Measurements from ENCODE around the gene KCNF1. TPM values are rescaled to one million over a fixed set of nuclear protein-coding genes. Genes with fewer than 3 reads are reported as not detected.

The KCNF1 gene
- total RNA-seq, 1 donor from 2014 or later = not detected

DNA sequence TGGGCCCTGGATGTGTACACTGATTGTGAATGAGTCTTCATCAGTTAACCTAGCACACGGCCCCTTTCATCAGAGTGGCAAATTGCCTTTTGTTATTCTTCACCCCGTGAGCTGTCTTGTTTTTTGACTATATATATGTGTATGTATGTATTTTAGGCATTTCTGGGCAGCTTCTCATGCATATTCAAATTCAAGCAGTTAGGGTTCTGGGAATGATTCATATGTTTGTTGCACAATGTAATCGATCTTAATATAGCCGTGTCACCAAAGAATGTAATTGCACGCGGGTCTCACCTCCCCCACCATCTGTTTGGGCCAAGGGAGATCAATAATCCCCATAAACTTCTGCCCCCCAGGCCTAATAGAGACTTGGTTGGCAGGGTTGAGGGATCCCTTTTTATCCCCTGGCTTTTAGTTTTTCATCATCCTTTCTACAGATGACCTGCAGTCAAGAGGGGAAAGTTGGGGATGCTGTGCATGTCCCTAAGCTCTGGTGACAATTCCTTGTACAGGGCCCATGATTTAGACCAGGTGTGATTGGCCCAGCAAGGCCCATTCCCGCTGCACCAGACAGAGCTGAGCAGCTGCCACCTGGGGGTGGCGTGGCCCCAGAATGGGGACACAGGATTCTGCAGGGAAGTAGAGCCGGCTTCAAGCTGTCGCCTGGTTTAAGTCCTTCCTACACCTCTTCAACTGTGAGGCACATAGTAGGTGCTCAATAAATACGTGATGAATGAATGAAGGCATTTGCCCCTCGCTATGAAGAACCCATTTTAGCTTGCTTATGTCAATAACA lies 19.2 kb downstream of the KCNF1 start:
- H3K9me3 ChIP-seq = no peaks in the 10 kb centered on the region
- intact Hi-C loops (cut with DNase I) = no loop called here
- H3K36me3 ChIP-seq = no peaks in the 10 kb centered on the region
- H3K27me3 ChIP-seq (ENCODE audit: low read depth) = peaks cover 5% of the 10 kb centered on the region
- ATAC-seq = no peak
- TF ChIP-seq, protein P1, sequence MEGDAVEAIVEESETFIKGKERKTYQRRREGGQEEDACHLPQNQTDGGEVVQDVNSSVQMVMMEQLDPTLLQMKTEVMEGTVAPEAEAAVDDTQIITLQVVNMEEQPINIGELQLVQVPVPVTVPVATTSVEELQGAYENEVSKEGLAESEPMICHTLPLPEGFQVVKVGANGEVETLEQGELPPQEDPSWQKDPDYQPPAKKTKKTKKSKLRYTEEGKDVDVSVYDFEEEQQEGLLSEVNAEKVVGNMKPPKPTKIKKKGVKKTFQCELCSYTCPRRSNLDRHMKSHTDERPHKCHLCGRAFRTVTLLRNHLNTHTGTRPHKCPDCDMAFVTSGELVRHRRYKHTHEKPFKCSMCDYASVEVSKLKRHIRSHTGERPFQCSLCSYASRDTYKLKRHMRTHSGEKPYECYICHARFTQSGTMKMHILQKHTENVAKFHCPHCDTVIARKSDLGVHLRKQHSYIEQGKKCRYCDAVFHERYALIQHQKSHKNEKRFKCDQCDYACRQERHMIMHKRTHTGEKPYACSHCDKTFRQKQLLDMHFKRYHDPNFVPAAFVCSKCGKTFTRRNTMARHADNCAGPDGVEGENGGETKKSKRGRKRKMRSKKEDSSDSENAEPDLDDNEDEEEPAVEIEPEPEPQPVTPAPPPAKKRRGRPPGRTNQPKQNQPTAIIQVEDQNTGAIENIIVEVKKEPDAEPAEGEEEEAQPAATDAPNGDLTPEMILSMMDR (IDR thresholded peaks at IDR 0.05) = no peak
- H3K4me3 ChIP-seq = no peak overlapping the region
- no peaks in the 10 kb centered on the region for H3K4me1 ChIP-seq
- no peak overlapping the region for H3K27ac ChIP-seq
- no peak for DNase-seq

DNA sequence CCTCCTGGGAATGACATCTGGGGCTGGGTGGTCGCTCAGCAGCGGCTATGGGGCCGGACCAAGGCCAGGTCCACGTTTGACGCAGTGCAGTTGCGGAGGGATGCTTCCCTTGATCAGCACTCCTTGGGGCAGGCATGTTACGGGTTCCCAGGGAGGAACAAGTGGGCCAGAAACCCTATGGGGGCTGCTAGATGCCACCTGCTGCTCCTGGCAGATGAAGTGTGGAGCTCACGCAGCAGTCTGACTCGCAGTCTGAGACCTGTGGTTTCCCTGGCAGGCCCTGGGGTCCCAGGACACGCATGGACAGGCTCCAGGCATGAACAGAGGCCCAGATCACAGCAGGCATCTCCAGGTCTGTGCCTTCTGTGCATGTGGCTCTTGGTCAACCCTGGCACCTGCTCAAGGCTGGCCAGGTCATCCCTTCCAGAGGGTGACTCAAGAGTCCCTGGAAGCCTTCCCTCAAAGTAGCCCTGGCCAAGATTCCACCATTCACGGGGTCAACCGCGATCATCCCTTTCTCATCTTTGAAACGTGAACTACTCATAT lies 20.0 kb downstream of the KCNF1 start:
- TF ChIP-seq, protein P1 (IDR thresholded peaks at IDR 0.05) = no peak
- intact Hi-C loops (cut with DNase I) = no loop called here
- no peak overlapping the region for H3K4me3 ChIP-seq
- no peak overlapping the region for H3K27ac ChIP-seq
- ATAC-seq (no peak), DNase-seq (no peak)
- H3K4me1 ChIP-seq = no peaks in the 10 kb centered on the region
- no peaks in the 10 kb centered on the region for H3K36me3 ChIP-seq
- no peaks in the 10 kb centered on the region for H3K9me3 ChIP-seq
- peaks cover 5% of the 10 kb centered on the region for H3K27me3 ChIP-seq (ENCODE audit: low read depth)

GRCh38 chr2:10932345-10933151 lies 20.8 kb downstream of the KCNF1 start:
- DNase-seq (no peak), ATAC-seq (peak; percentile 34 to 50)
- TF ChIP-seq, protein P1 (IDR thresholded peaks at IDR 0.05) = no peak
- no peaks in the 10 kb centered on the region for H3K36me3 ChIP-seq
- no peak overlapping the region for H3K4me3 ChIP-seq
- H3K4me1 ChIP-seq = no peaks in the 10 kb centered on the region
- peaks cover 5% of the 10 kb centered on the region for H3K27me3 ChIP-seq (ENCODE audit: low read depth)
- no peak overlapping the region for H3K27ac ChIP-seq
- H3K9me3 ChIP-seq = no peaks in the 10 kb centered on the region
- intact Hi-C loops (cut with DNase I) = no loop called here

- Histone ChIP-seq H3K27me3 (ENCODE audit: low read depth) (peaks cover 5% of the 10 kb centered on the region), H3K4me3 (no peak overlapping the region), H3K36me3 (no peaks in the 10 kb centered on the region), H3K4me1 (no peaks in the 10 kb centered on the region), H3K9me3 (peaks cover 8% of the 10 kb centered on the region), H3K27ac (no peak overlapping the region)
- ATAC-seq (no peak), DNase-seq (no peak)
- intact Hi-C loops (cut with DNase I) = no loop called here
- TF ChIP-seq, protein P1 (IDR thresholded peaks at IDR 0.05) = no peak
These were observed 22.0 kb downstream of the KCNF1 start for GRCh38 chr2:10933700-10934225.

DNA sequence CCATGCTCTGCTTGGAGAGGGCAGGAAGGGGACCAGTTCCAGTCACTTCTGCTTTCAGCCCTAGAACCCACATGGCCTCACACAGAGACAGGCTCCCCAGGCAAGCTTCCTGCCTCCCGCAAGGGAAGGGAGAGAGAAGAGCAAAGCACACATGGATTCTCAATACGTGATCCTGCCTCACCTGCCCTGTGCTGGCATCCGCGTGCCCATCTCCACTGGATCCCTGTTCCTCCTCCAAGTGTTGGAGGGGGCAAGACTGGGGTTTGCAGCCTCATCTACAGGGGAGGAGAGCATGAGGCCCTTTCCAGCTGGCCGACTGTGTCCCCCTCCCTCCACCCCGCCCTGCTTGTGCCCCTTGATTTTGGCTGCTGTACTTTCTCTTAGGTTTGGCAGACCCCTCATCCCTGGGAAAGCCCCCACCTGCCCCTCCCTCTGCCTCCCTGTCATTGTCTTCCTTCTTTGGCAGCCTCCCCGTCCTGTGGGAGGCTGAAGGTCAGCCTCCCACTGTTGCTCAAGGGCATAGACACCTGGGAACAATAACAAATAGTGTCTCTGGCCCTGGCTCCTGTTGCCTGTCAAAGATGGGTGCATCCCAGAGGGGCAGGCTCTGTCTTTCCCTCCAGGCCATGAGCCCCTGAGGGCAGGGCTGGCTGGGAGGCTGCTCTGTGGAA lies 22.7 kb downstream of the KCNF1 start:
- intact Hi-C loops (cut with DNase I) = no loop called here
- Histone ChIP-seq H3K36me3 (no peaks in the 10 kb centered on the region), H3K9me3 (peaks cover 15% of the 10 kb centered on the region), H3K4me3 (no peak overlapping the region), H3K4me1 (no peaks in the 10 kb centered on the region), H3K27me3 (ENCODE audit: low read depth) (peaks cover 5% of the 10 kb centered on the region), H3K27ac (no peak overlapping the region)
- DNase-seq (no peak), ATAC-seq (no peak)
- TF ChIP-seq, protein P1 (IDR thresholded peaks at IDR 0.05) = no peak

All from lower lobe of right lung (tissue), 2 donors.